PFSK-1 (cell line): ENCODE measurements around the gene THBS1.

Source experiments
- FOXP2 ChIP-seq: optimal IDR thresholded peaks from 2 replicates; pipeline ENCODE3; 2011; ENCODE audit warnings: borderline replicate concordance, control low read depth, inconsistent platforms; ENCODE audit not compliant: insufficient read depth; ENCODE audit errors: extremely low read length, extremely low read depth
- POLR2AphosphoS5 ChIP-seq: IDR thresholded peaks from 2 replicates; pipeline ENCODE4 v1.6.1; 2012; ENCODE audit warnings: low read depth, mild to moderate bottlenecking, control low read depth, low read length, moderate library complexity
- REST ChIP-seq, 2 experiments: IDR thresholded peaks; 2 replicates each; pipeline versions ENCODE4 v1.6.1 to v1.8.0; 2011 to 2012; ENCODE audit warnings: low read depth in 2 of 2, low read length in 2 of 2, control low read depth in 1 of 2, inconsistent platforms in 1 of 2, mild to moderate bottlenecking in 1 of 2, moderate library complexity in 1 of 2; ENCODE audit not compliant: insufficient read depth in 1 of 2
- SIN3A ChIP-seq: IDR thresholded peaks from 2 replicates; pipeline ENCODE4 v1.6.1; 2012; ENCODE audit warnings: mild to moderate bottlenecking, low read length, moderate library complexity, borderline replicate concordance; ENCODE audit not compliant: insufficient read depth
- TAF1 ChIP-seq: IDR thresholded peaks from 2 replicates; pipeline ENCODE4 v1.6.1; 2012; ENCODE audit warnings: low read length, control low read depth, borderline replicate concordance; ENCODE audit not compliant: insufficient read depth

THBS1 gene

GRCh38 chr15:39640665-39641064 lies 59.8 kb downstream of the THBS1 start:
- TF ChIP-seq FOXP2 (no peak), SIN3A (no peak), TAF1 (no peak), POLR2AphosphoS5 (no peak), REST (IDR thresholded peaks at IDR 0.05; ENCODE audit: insufficient read depth in 1 of 2, low read depth in 2 of 2, low read length in 2 of 2) (no peak)

GRCh38 chr15:39641191-39641889 lies 60.5 kb downstream of the THBS1 start:
- TF ChIP-seq SIN3A (no peak), POLR2AphosphoS5 (no peak), TAF1 (no peak), FOXP2 (no peak), REST (IDR thresholded peaks at IDR 0.05; ENCODE audit: insufficient read depth in 1 of 2, low read depth in 2 of 2, low read length in 2 of 2) (no peak)

- TF ChIP-seq FOXP2: no peak
- no peak for TF ChIP-seq TAF1
These were observed 61.2 kb downstream of the THBS1 start for GRCh38 chr15:39642011-39642640.

GRCh38 chr15:39643727-39644126 lies 62.8 kb downstream of the THBS1 start:
- TF ChIP-seq POLR2AphosphoS5 (no peak), TAF1 (no peak), FOXP2 (no peak), REST (IDR thresholded peaks at IDR 0.05; ENCODE audit: insufficient read depth in 1 of 2, low read depth in 2 of 2, low read length in 2 of 2) (no peak), SIN3A (no peak)

DNA sequence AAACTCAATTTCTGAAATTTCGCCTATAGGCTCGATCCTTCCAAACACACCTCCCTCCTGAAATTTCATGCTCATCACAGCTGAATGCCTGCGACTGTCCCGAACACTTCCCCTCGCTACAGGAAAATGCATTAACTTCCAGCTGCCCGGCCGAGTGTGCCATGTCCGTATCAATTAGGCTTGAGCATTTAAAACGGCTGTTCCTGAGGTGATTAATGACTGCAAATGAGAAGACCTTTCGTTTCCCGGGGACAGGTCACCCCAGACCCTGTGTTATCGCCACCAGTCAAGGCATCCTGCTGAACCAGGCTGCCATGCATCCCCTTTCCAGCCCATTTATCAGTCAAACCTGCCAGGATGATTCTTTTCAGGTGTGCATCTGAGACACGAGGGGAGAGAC lies 63.3 kb downstream of the THBS1 start:
- TF ChIP-seq REST (IDR thresholded peaks at IDR 0.05; ENCODE audit: insufficient read depth in 1 of 2, low read depth in 2 of 2, low read length in 2 of 2) (no peak), SIN3A (no peak), TAF1 (no peak), FOXP2 (no peak), POLR2AphosphoS5 (no peak)
